SH-SY5Y (cell line): ENCODE data around the gene ROBO1.

ENCODE experiments used
- GATA2 ChIP-seq: IDR thresholded peaks from 2 replicates; pipeline ENCODE4 v1.6.1; 2011; ENCODE audit warnings: mild to moderate bottlenecking, low read depth, low read length
- GATA3 ChIP-seq: IDR thresholded peaks from 2 replicates; pipeline ENCODE4 v1.6.1; 2011; ENCODE audit warnings: low read depth, mild to moderate bottlenecking, low read length, moderate library complexity

DNA sequence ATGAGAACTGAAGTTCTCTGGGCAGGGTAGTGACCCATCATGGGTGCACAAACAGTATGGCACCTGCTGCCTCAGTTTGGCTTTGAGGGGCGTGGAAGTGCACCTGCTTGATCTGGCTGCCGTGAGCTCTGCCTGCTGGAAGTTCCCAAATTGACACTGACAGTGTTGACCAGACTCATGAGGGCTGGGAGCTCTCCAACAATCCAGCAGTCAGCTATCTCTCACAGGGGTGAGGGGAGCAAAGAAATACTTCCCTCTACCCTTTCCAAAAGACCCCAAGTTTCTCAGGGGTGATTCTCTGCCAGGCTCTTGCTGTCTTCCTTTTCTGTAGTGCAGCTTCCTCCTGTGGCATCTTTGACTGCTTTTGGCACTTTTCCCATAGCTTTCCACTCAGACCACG, 49.4 kb upstream of the ROBO1 start:
- TF ChIP-seq GATA2: no peak
- TF ChIP-seq GATA3: no peak
